SK-N-MC (cell line): ENCODE measurements around the gene MRPL51.

ENCODE experiments used
- EZH2 ChIP-seq: fragments of 200-600 bp; sonication (generic); IDR thresholded peaks from one replicate; pipeline ENCODE4 v1.6.1; 2017; ENCODE audit warnings: antibody characterized with exemption
- FOXP2 ChIP-seq: optimal IDR thresholded peaks from 2 replicates; pipeline ENCODE3; 2011; ENCODE audit warnings: mild to moderate bottlenecking, moderate library complexity; ENCODE audit not compliant: insufficient read depth; ENCODE audit errors: extremely low read length, control extremely low read depth
- POLR2AphosphoS5 ChIP-seq: IDR thresholded peaks from 2 replicates; pipeline ENCODE4 v1.6.1; 2012; ENCODE audit warnings: mild to moderate bottlenecking, low read depth, low read length, borderline replicate concordance

DNA sequence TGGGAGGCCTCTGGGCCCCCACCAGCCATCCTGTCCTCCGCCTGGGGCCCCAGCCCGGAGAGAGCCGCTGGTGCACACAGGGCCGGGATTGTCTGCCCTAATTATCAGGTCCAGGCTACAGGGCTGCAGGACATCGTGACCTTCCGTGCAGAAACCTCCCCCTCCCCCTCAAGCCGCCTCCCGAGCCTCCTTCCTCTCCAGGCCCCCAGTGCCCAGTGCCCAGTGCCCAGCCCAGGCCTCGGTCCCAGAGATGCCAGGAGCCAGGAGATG lies 40.5 kb upstream of the MRPL51 start:
- no peak for TF ChIP-seq POLR2AphosphoS5
- TF ChIP-seq FOXP2 = no peak
- TF ChIP-seq EZH2 = no peak
